ENCODE results near the gene PPP6R1. TPM values are rescaled to one million over a fixed set of nuclear protein-coding genes. Genes with fewer than 3 reads are reported as not detected.

Gene PPP6R1
- total and polyA plus RNA-seq, 2 of the 13 experiments (the other 11 are each of a cell fraction or from before 2014, with no cell fraction given) = 25.8 to 54.0 TPM

DNA sequence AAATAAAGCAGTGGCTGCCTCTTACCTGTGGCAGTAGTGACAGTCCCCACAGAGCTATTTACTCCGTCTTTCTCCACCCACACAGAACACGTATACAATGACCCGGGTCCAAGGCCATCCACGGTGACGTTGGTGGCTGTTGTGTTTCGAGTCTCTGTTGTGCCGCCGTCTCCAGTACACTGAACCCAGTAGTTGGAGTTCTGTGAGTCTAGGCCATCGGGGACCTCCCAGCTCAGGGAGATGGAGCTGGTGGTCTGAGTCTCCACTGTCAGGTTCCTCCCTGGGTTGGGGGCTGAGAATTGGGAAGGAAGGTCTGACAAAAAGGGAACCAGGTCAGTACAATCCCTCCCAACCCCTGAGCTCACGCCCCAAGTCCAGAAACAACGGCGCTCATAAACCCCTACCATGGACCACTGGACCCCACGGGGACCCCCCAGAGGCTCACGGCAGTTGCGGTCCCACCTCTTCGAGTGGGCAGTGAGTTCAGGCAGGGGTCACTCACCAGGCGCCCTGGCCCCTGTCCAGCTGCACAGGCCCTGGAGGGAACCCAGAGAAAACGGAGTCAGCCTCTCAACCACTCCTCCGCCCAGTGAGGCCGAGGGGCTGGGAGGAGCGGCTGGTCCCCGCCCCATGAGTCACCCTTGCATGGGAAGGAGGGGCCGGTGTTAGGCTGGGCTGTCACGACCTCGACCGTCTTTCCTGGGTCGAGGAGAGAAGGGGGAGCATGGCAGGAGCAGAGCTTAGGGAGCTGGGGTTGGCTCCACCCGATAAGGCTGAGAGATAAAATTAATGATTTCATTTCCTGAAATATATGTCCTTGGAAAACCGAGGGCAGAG lies 51.9 kb downstream of the PPP6R1 start (continued):
- TF ChIP-seq, protein P1, sequence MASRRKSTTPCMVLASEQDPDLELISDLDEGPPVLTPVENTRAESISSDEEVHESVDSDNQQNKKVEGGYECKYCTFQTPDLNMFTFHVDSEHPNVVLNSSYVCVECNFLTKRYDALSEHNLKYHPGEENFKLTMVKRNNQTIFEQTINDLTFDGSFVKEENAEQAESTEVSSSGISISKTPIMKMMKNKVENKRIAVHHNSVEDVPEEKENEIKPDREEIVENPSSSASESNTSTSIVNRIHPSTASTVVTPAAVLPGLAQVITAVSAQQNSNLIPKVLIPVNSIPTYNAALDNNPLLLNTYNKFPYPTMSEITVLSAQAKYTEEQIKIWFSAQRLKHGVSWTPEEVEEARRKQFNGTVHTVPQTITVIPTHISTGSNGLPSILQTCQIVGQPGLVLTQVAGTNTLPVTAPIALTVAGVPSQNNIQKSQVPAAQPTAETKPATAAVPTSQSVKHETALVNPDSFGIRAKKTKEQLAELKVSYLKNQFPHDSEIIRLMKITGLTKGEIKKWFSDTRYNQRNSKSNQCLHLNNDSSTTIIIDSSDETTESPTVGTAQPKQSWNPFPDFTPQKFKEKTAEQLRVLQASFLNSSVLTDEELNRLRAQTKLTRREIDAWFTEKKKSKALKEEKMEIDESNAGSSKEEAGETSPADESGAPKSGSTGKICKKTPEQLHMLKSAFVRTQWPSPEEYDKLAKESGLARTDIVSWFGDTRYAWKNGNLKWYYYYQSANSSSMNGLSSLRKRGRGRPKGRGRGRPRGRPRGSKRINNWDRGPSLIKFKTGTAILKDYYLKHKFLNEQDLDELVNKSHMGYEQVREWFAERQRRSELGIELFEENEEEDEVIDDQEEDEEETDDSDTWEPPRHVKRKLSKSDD (CRISPR knock-in tag; IDR thresholded peaks at IDR 0.05; ENCODE audit: low read depth) = peak; percentile 10; the same call in 1 of the 2 replicates
- TF ChIP-seq, protein P2, sequence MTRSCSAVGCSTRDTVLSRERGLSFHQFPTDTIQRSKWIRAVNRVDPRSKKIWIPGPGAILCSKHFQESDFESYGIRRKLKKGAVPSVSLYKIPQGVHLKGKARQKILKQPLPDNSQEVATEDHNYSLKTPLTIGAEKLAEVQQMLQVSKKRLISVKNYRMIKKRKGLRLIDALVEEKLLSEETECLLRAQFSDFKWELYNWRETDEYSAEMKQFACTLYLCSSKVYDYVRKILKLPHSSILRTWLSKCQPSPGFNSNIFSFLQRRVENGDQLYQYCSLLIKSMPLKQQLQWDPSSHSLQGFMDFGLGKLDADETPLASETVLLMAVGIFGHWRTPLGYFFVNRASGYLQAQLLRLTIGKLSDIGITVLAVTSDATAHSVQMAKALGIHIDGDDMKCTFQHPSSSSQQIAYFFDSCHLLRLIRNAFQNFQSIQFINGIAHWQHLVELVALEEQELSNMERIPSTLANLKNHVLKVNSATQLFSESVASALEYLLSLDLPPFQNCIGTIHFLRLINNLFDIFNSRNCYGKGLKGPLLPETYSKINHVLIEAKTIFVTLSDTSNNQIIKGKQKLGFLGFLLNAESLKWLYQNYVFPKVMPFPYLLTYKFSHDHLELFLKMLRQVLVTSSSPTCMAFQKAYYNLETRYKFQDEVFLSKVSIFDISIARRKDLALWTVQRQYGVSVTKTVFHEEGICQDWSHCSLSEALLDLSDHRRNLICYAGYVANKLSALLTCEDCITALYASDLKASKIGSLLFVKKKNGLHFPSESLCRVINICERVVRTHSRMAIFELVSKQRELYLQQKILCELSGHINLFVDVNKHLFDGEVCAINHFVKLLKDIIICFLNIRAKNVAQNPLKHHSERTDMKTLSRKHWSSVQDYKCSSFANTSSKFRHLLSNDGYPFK (CRISPR knock-in tag; IDR thresholded peaks at IDR 0.05; ENCODE audit: borderline replicate concordance) = peak; percentile 79
- TF ChIP-seq THYN1 (CRISPR knock-in tag; IDR thresholded peaks at IDR 0.05; ENCODE audit: borderline replicate concordance, low read depth) (peak; percentile 83; the same call in 1 of the 2 replicates), RBFOX2 (IDR thresholded peaks at IDR 0.05; ENCODE audit: low read depth, low read length) (peak; percentile 84), ZNF768 (CRISPR knock-in tag; IDR thresholded peaks at IDR 0.05) (peak; percentile 64; the same call in 1 of the 2 replicates), ZNF235 (CRISPR knock-in tag; IDR thresholded peaks at IDR 0.05; ENCODE audit: borderline replicate concordance) (no peak; the same call in 1 of the 2 replicates), HDAC6 (IDR thresholded peaks at IDR 0.05; ENCODE audit: low read depth, low read length) (no peak), ERF (CRISPR knock-in tag; IDR thresholded peaks at IDR 0.05) (peak; percentile 86), RNF2 (conservative IDR thresholded peaks at IDR 0.05; ENCODE audit: low read depth) (no peak), U2AF2 (IDR thresholded peaks at IDR 0.05; ENCODE audit: low read depth, low read length) (no peak)
- TF ChIP-seq, protein P3, sequence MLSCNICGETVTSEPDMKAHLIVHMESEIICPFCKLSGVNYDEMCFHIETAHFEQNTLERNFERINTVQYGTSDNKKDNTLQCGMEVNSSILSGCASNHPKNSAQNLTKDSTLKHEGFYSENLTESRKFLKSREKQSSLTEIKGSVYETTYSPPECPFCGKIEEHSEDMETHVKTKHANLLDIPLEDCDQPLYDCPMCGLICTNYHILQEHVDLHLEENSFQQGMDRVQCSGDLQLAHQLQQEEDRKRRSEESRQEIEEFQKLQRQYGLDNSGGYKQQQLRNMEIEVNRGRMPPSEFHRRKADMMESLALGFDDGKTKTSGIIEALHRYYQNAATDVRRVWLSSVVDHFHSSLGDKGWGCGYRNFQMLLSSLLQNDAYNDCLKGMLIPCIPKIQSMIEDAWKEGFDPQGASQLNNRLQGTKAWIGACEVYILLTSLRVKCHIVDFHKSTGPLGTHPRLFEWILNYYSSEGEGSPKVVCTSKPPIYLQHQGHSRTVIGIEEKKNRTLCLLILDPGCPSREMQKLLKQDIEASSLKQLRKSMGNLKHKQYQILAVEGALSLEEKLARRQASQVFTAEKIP (CRISPR knock-in tag; IDR thresholded peaks at IDR 0.05; ENCODE audit: borderline replicate concordance) = no peak
- TF ChIP-seq, protein P4, sequence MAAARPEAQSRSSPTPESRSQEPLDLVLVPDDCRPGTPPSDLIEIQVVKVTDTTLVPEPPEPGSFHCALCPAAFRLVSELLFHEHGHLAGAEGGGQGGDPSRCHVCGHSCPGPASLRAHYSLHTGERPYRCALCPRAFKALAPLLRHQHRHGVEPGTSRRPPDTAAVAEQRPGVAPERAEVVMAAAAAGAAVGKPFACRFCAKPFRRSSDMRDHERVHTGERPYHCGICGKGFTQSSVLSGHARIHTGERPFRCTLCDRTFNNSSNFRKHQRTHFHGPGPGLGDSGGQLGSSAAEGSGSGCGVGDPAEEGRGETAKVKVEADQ (CRISPR knock-in tag; IDR thresholded peaks at IDR 0.05; ENCODE audit: borderline replicate concordance) = 0 out of 2 replicates have a peak, but pooled peaks have one; percentile 50
- TF ChIP-seq, protein P5, sequence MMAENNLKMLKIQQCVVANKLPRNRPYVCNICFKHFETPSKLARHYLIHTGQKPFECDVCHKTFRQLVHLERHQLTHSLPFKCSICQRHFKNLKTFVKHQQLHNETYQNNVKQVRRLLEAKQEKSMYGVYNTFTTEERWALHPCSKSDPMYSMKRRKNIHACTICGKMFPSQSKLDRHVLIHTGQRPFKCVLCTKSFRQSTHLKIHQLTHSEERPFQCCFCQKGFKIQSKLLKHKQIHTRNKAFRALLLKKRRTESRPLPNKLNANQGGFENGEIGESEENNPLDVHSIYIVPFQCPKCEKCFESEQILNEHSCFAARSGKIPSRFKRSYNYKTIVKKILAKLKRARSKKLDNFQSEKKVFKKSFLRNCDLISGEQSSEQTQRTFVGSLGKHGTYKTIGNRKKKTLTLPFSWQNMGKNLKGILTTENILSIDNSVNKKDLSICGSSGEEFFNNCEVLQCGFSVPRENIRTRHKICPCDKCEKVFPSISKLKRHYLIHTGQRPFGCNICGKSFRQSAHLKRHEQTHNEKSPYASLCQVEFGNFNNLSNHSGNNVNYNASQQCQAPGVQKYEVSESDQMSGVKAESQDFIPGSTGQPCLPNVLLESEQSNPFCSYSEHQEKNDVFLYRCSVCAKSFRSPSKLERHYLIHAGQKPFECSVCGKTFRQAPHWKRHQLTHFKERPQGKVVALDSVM (CRISPR knock-in tag; IDR thresholded peaks at IDR 0.05) = peak; percentile 86
- TF ChIP-seq, protein P6, sequence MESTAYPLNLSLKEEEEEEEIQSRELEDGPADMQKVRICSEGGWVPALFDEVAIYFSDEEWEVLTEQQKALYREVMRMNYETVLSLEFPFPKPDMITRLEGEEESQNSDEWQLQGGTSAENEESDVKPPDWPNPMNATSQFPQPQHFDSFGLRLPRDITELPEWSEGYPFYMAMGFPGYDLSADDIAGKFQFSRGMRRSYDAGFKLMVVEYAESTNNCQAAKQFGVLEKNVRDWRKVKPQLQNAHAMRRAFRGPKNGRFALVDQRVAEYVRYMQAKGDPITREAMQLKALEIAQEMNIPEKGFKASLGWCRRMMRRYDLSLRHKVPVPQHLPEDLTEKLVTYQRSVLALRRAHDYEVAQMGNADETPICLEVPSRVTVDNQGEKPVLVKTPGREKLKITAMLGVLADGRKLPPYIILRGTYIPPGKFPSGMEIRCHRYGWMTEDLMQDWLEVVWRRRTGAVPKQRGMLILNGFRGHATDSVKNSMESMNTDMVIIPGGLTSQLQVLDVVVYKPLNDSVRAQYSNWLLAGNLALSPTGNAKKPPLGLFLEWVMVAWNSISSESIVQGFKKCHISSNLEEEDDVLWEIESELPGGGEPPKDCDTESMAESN (CRISPR knock-in tag; conservative IDR thresholded peaks at IDR 0.05) = no peak
